Measurements from ENCODE around the gene ESRRA. TPM values are rescaled to one million over a fixed set of nuclear protein-coding genes. Genes with fewer than 3 reads are reported as not detected.

The ESRRA gene
- total and polyA plus RNA-seq, 2 of the 8 experiments (the other 6 are each of a cell fraction or from before 2014, with no cell fraction given), result 18.2 to 37.0 TPM

- Histone ChIP-seq H4K91ac (replicated peaks; ENCODE audit: insufficient read length, low read length) (no peak overlapping the region), H2BK15ac (ENCODE audit: low read length) (no peak overlapping the region), H2BK12ac (ENCODE audit: low read depth, low read length) (no peak overlapping the region), H3K4me1 (replicated peaks in 1 of 4; ENCODE audit: control insufficient read depth in 3 of 4, insufficient read depth in 4 of 4, low read length in 3 of 4) (peaks cover 0 to 14% (median 7%) of the 10 kb centered on the region in 4 experiments; a peak in 5 of 7 replicates), H4K20me1 (replicated peaks in 1 of 2; ENCODE audit: control insufficient read depth in 1 of 2, insufficient read depth in 2 of 2, low read length in 2 of 2) (peaks cover 5 to 17% of the 10 kb centered on the region in 2 experiments), H3K23me2 (ENCODE audit: low read depth, low read length) (peaks cover 15% of the 10 kb centered on the region; the same call in 1 of the 2 replicates), H3K18ac (ENCODE audit: extremely low read depth, low read length) (no peak overlapping the region), H2BK20ac (ENCODE audit: low read length) (no peak overlapping the region), H3K36me3 (ENCODE audit: control insufficient read depth in 2 of 4, insufficient read depth in 4 of 4, low read length in 3 of 4) (peaks cover 0 to 9% (median 0%) of the 10 kb centered on the region in 4 experiments; a peak in 1 of 8 replicates), H4K8ac (ENCODE audit: extremely low read depth, insufficient read depth, low read length) (no peak overlapping the region), H3K4ac (replicated peaks; ENCODE audit: insufficient read length, low read depth, low read length) (no peak overlapping the region), H2AFZ (ENCODE audit: low read length) (no peak overlapping the region), H3K4me3 (ENCODE audit: extremely low read depth in 1 of 4, insufficient read depth in 2 of 4, low read depth in 3 of 4, low read length in 4 of 4) (no peak overlapping the region), H2BK5ac (ENCODE audit: low read depth, low read length) (0 out of 2 replicates have a peak overlapping the region, but pooled peaks have one; percentile 44), H3K79me1 (ENCODE audit: low read depth, low read length) (no peaks in the 10 kb centered on the region), H3K9ac (replicated peaks in 1 of 4; ENCODE audit: extremely low read depth in 1 of 4, low read depth in 3 of 4, low read length in 3 of 4) (no peak overlapping the region), H3K23ac (ENCODE audit: insufficient read length) (no peak overlapping the region), H3K4me2 (ENCODE audit: insufficient read depth in 1 of 2, low read depth in 2 of 2, low read length in 2 of 2) (no peak overlapping the region), H3K14ac (ENCODE audit: insufficient read length) (no peak overlapping the region), H3K9me3 (ENCODE audit: insufficient read depth in 2 of 2, low read depth in 1 of 2, low read length in 1 of 2) (no peaks in the 10 kb centered on the region), H3K56ac (replicated peaks; ENCODE audit: insufficient read length, low read depth, low read length) (no peak overlapping the region), H3K27me3 (replicated peaks in 1 of 4; ENCODE audit: control insufficient read depth in 3 of 4, extremely low read depth in 1 of 4, insufficient read depth in 3 of 4, low read length in 3 of 4) (peaks cover 33 to 44% (median 42%) of the 10 kb centered on the region in 4 experiments), H3K27ac (ENCODE audit: low read depth, low read length) (no peak overlapping the region), H4K5ac (ENCODE audit: insufficient read length, low read depth, low read length) (no peak overlapping the region), H2AK5ac (ENCODE audit: low read depth, low read length) (no peak overlapping the region), H3K79me2 (ENCODE audit: control insufficient read depth in 1 of 2, insufficient read depth in 2 of 2, low read length in 2 of 2) (no peaks in the 10 kb centered on the region), H2BK120ac (replicated peaks; ENCODE audit: low read depth, low read length) (no peak overlapping the region)
- ChIA-PET POLR2A (ENCODE audit: partially characterized antibody) (interaction anchor here (0.9 to 1.2 kb wide), 2 partner anchors 13 to 43 kb away, joined by 3 to 4 read pairs; no protein-coding TSS in a partner anchor), CTCF (ENCODE audit: partially characterized antibody) (interaction anchor here (1.5 to 11.4 kb wide), 2 partner anchors 14 to 24 kb away, joined by 4 to 134 read pairs; partner anchors contain the start of genes CATSPERZ and ESRRA)
- WGBS, 2 experiments (ENCODE audit: extremely low coverage in 1 of 2, insufficient coverage in 1 of 2, insufficient read length in 1 of 2, insufficient replicate concordance in 2 of 2, low coverage in 1 of 2, low lambda C conversion rate in 2 of 2, missing lambda C conversion rate in 1 of 2), result 87% methylated on average over 9 of the region's 9 CpGs; no CpG with 5 or more reads in 1 of the 2 experiments
- no peak for DNase-seq (ENCODE audit: low read depth in 1 of 2, low spot score in 2 of 2)
- no peak for FAIRE-seq
- TF ChIP-seq POLR2A (IDR thresholded peaks at IDR 0.05; ENCODE audit: control extremely low read depth in 1 of 2, low read depth in 2 of 2, low read length in 2 of 2) (no peak), TBP (IDR thresholded peaks at IDR 0.05; ENCODE audit: low read depth, low read length) (no peak), TCF12 (IDR thresholded peaks at IDR 0.05; ENCODE audit: low read depth, low read length) (no peak), CBX5 (IDR thresholded peaks at IDR 0.05; ENCODE audit: low read depth, low read length) (no peak), KDM1A (IDR thresholded peaks at IDR 0.05; ENCODE audit: borderline replicate concordance, low read length) (no peak), SP4 (IDR thresholded peaks at IDR 0.05; ENCODE audit: low read length) (no peak), JUN (IDR thresholded peaks at IDR 0.05; ENCODE audit: low read depth, low read length) (no peak), ATF2 (IDR thresholded peaks at IDR 0.05; ENCODE audit: low read length) (no peak), ASH2L (IDR thresholded peaks at IDR 0.05; ENCODE audit: low read length) (no peak), MAX (IDR thresholded peaks at IDR 0.05) (no peak)
Observed at GRCh38 chr11:64288353-64288750, 17.0 kb upstream of the ESRRA start.
